ENCODE data around the gene SUSD3. TPM values are rescaled to one million over a fixed set of nuclear protein-coding genes. Genes with fewer than 3 reads are reported as not detected.
A peak's percentile ranks its signal among the peaks of the same experiment; 100 is the strongest.

SUSD3 gene
- total and polyA plus RNA-seq, 2 of the 8 experiments (the other 6 are each of a cell fraction or from before 2014, with no cell fraction given): 5.5 to 35.4 TPM

GRCh38 chr9:93126825-93127368 is 68.4 kb downstream of the SUSD3 start:
- DNase-seq (ENCODE audit: low read depth in 1 of 2, low spot score in 2 of 2) (no peak), FAIRE-seq (no peak)
- no peak overlapping the region for H2AFZ ChIP-seq (ENCODE audit: low read length)
- H2BK12ac ChIP-seq (ENCODE audit: low read depth, low read length): no peak overlapping the region
- 0 out of 2 replicates have a peak, but pooled peaks cover 1% of the 10 kb centered on the region for H3K23me2 ChIP-seq (ENCODE audit: low read depth, low read length)
- CTCF ChIA-PET (ENCODE audit: partially characterized antibody): interaction anchor here (0.7 to 1.7 kb wide), 11 partner anchors 7 to 170 kb away, joined by 3 to 8 read pairs (median 4); no protein-coding TSS in a partner anchor
- no peak overlapping the region for H3K9ac ChIP-seq (replicated peaks in 1 of 4; ENCODE audit: extremely low read depth in 1 of 4, low read depth in 3 of 4, low read length in 3 of 4)
- no peak overlapping the region for H3K4me2 ChIP-seq (ENCODE audit: insufficient read depth in 1 of 2, low read depth in 2 of 2, low read length in 2 of 2)
- no peak overlapping the region for H2AK5ac ChIP-seq (ENCODE audit: low read depth, low read length)
- peaks cover 0 to 19% (median 10%) of the 10 kb centered on the region in 4 experiments; a peak in 6 of 7 replicates for H3K4me1 ChIP-seq (replicated peaks in 1 of 4; ENCODE audit: control insufficient read depth in 3 of 4, insufficient read depth in 4 of 4, low read length in 3 of 4)
- H3K4me3 ChIP-seq (ENCODE audit: extremely low read depth in 1 of 4, insufficient read depth in 2 of 4, low read depth in 3 of 4, low read length in 4 of 4): no peak overlapping the region
- H3K27ac ChIP-seq (ENCODE audit: low read depth, low read length): no peak overlapping the region
- no peak overlapping the region for H2BK20ac ChIP-seq (ENCODE audit: low read length)
- peak overlapping the region; percentile 40; the same call in 1 of the 2 replicates for H2BK5ac ChIP-seq (ENCODE audit: low read depth, low read length)
- no peak overlapping the region for H4K91ac ChIP-seq (replicated peaks; ENCODE audit: insufficient read length, low read length)
- no peak overlapping the region for H2BK15ac ChIP-seq (ENCODE audit: low read length)
- 76% methylated on average over 13 of the region's 18 CpGs; no CpG with 5 or more reads in 1 of the 2 experiments for whole genome bisulfite sequencing, 2 experiments (ENCODE audit: extremely low coverage in 1 of 2, insufficient coverage in 1 of 2, insufficient read length in 1 of 2, insufficient replicate concordance in 2 of 2, low coverage in 1 of 2, low lambda C conversion rate in 2 of 2, missing lambda C conversion rate in 1 of 2)
- no peak overlapping the region for H3K56ac ChIP-seq (replicated peaks; ENCODE audit: insufficient read length, low read depth, low read length)
- POLR2A ChIA-PET (ENCODE audit: partially characterized antibody): interaction anchor here (1.1 to 1.6 kb wide), 2 partner anchors 8 to 14 kb away, joined by 3 read pairs; no protein-coding TSS in a partner anchor
- no peak overlapping the region for H4K8ac ChIP-seq (ENCODE audit: extremely low read depth, insufficient read depth, low read length)
- no peak overlapping the region for H3K14ac ChIP-seq (ENCODE audit: insufficient read length)
- TF ChIP-seq POLR2A (IDR thresholded peaks at IDR 0.05; ENCODE audit: control extremely low read depth in 1 of 2, low read depth in 2 of 2, low read length in 2 of 2): no peak
- TF ChIP-seq YY1 (IDR thresholded peaks at IDR 0.05; ENCODE audit: low read depth, low read length): 0 out of 2 replicates have a peak, but pooled peaks have one; percentile 17
- TF ChIP-seq BRCA1 (IDR thresholded peaks at IDR 0.05; ENCODE audit: low read depth, low read length): no peak
- H3K27me3 ChIP-seq (replicated peaks in 1 of 4; ENCODE audit: control insufficient read depth in 3 of 4, extremely low read depth in 1 of 4, insufficient read depth in 3 of 4, low read length in 3 of 4): no peaks in the 10 kb centered on the region; a peak in 1 of 7 replicates
- no peak overlapping the region for H4K5ac ChIP-seq (ENCODE audit: insufficient read length, low read depth, low read length)
- no peak overlapping the region for H2BK120ac ChIP-seq (replicated peaks; ENCODE audit: low read depth, low read length)
- H3K4ac ChIP-seq (replicated peaks; ENCODE audit: insufficient read length, low read depth, low read length): no peak overlapping the region
- no peaks in the 10 kb centered on the region for H3K9me3 ChIP-seq (ENCODE audit: insufficient read depth in 2 of 2, low read depth in 1 of 2, low read length in 1 of 2)
- H3K36me3 ChIP-seq (ENCODE audit: control insufficient read depth in 2 of 4, insufficient read depth in 4 of 4, low read length in 3 of 4): peaks cover 0 to 4% (median 0%) of the 10 kb centered on the region in 4 experiments; a peak in 1 of 8 replicates
- H3K79me2 ChIP-seq (ENCODE audit: control insufficient read depth in 1 of 2, insufficient read depth in 2 of 2, low read length in 2 of 2): peaks cover 0 to 7% of the 10 kb centered on the region in 2 experiments; a peak in 1 of 4 replicates
- H3K79me1 ChIP-seq (ENCODE audit: low read depth, low read length): peaks cover 12% of the 10 kb centered on the region
- H4K20me1 ChIP-seq (replicated peaks in 1 of 2; ENCODE audit: control insufficient read depth in 1 of 2, insufficient read depth in 2 of 2, low read length in 2 of 2): peaks cover 0 to 18% of the 10 kb centered on the region in 2 experiments
- no peak overlapping the region for H3K18ac ChIP-seq (ENCODE audit: extremely low read depth, low read length)
- no peak overlapping the region for H3K23ac ChIP-seq (ENCODE audit: insufficient read length)

All from H1 (cell line).